Liver (tissue), 3 donors: ENCODE results near the gene OR10H4.

ENCODE experiments used
- ATF3 ChIP-seq: IDR thresholded peaks from 2 replicates; pipeline ENCODE4 v1.6.1; 2016; ENCODE audit warnings: antibody characterized with exemption
- CTCF ChIP-seq: fragments of 150-350 bp; IDR thresholded peaks from 2 replicates; pipeline ENCODE4 v1.5.1; 2017; ENCODE audit warnings: improper control_type of control experiment, low read depth, low read length; ENCODE audit not compliant: missing input control
- EGR1 ChIP-seq, 2 donors: IDR thresholded peaks; 2 replicates each; pipeline ENCODE4 v1.6.1; 2016 to 2018; ENCODE audit warnings: antibody characterized with exemption in 2 of 2, low read depth in 2 of 2
- FOXA1 ChIP-seq: IDR thresholded peaks from 2 replicates; pipeline ENCODE4 v1.6.1; 2016; ENCODE audit warnings: antibody characterized with exemption
- FOXA2 ChIP-seq: IDR thresholded peaks from 2 replicates; pipeline ENCODE4 v1.6.1; 2016; ENCODE audit warnings: antibody characterized with exemption
- GABPA ChIP-seq, 2 donors: IDR thresholded peaks in 1 of 2; conservative IDR thresholded peaks in 1 of 2; 2 replicates each; pipeline ENCODE4 v1.6.1; 2016; ENCODE audit warnings: antibody characterized with exemption in 2 of 2, mild to moderate bottlenecking in 1 of 2, moderate library complexity in 1 of 2
- REST ChIP-seq: IDR thresholded peaks from 2 replicates; pipeline ENCODE4 v1.6.1; 2016; ENCODE audit warnings: antibody characterized with exemption, mild to moderate bottlenecking
- RXRA ChIP-seq, 2 donors: IDR thresholded peaks; 2 replicates each; pipeline ENCODE4 v1.6.1; 2017 to 2018; ENCODE audit warnings: antibody characterized with exemption in 2 of 2, mild to moderate bottlenecking in 1 of 2
- SP1 ChIP-seq: IDR thresholded peaks from 2 replicates; pipeline ENCODE4 v1.6.1; 2018; ENCODE audit warnings: antibody characterized with exemption, mild to moderate bottlenecking
- TAF1 ChIP-seq: conservative IDR thresholded peaks from 2 replicates; pipeline ENCODE4 v1.6.1; 2016; ENCODE audit warnings: antibody characterized with exemption, mild to moderate bottlenecking
- ZBTB33 ChIP-seq: IDR thresholded peaks from 2 replicates; pipeline ENCODE4 v1.6.1; 2016; ENCODE audit warnings: antibody characterized with exemption
- donor health status: healthy.
- donor health status: healthy.

- no peak for TF ChIP-seq FOXA1
- no peak for TF ChIP-seq CTCF
- TF ChIP-seq RXRA (IDR thresholded peaks at IDR 0.05), result no peak
- no peak for TF ChIP-seq SP1
- TF ChIP-seq EGR1 (IDR thresholded peaks at IDR 0.05; ENCODE audit: low read depth in 2 of 2), result no peak
- no peak for TF ChIP-seq TAF1
- TF ChIP-seq ZBTB33, result no peak
- TF ChIP-seq FOXA2, result no peak
- no peak for TF ChIP-seq REST
- no peak for TF ChIP-seq GABPA (IDR thresholded peaks at IDR 0.05 in 1 of 2, conservative IDR thresholded peaks at IDR 0.05 in 1 of 2)
- no peak for TF ChIP-seq ATF3
Measured at GRCh38 chr19:15902254-15902653, 46.6 kb upstream of the OR10H4 start.
